ENCODE data around the gene ATP5PB. TPM values are rescaled to one million over a fixed set of nuclear protein-coding genes. Genes with fewer than 3 reads are reported as not detected.

The ATP5PB gene
- polyA plus RNA-seq, 3 donors from 2014 or later = 495 to 624 (median 521) TPM

DNA sequence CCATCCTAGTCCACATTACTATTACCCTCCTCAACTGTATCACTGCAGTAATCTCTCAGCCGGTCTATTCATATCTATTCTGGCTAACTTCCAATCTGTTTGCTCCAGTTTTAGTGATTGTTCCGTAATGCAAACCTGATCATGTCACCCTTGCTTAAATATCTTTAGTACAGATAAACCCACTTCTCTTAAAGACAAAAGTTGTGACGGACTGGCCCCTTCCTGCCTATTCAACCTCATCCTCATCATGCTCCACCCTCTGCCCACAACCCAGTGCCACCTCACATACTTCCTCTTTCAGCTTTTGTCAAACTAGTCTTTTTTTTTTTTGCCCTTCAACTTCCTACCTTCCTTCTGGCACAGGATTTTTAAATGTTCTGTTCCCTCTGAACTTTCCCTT lies 21.7 kb downstream of the ATP5PB start:
- H3K4me3 Mint-ChIP-seq = no peak overlapping the region
- peaks cover 2% of the 10 kb centered on the region in 3 donors for H3K27me3 Mint-ChIP-seq (ENCODE audit: low read depth in 3 of 3)
- peak; percentile 79 to 82 (median 80) for DNase-seq
- H3K27ac Mint-ChIP-seq = no peak overlapping the region
- H3K36me3 Mint-ChIP-seq = peaks cover 0 to 7% (median 4%) of the 10 kb centered on the region in 3 donors
- H3K4me1 Mint-ChIP-seq = peaks cover 0 to 21% of the 10 kb centered on the region in 2 donors
- H3K9me3 Mint-ChIP-seq = no peaks in the 10 kb centered on the region

DNA sequence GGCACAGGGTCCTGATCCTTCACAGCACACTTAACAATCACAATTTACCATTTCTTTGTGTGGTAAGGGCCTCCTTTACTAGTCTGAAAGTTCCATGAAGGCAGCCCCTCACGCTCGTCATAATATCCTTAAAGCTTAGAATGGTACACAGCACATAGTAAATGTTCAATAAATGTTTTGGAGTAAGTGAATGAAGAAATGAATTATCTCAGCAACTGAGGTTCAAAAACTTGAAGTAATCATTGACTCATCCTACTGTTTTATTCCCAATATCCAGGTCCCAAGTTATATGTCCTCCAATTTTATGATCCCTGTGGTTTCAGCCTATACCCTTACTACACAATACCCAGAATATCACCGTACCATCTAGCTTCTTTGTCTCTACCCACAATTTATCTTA lies 22.3 kb downstream of the ATP5PB start:
- no peak for DNase-seq
- no peaks in the 10 kb centered on the region for H3K9me3 Mint-ChIP-seq

GRCh38 chr1:111474106-111474505 lies 24.8 kb downstream of the ATP5PB start:
- no peaks in the 10 kb centered on the region for H3K9me3 Mint-ChIP-seq
- H3K27me3 Mint-ChIP-seq (ENCODE audit: low read depth in 3 of 3) = peaks cover 2 to 5% (median 2%) of the 10 kb centered on the region in 3 donors
- H3K4me3 Mint-ChIP-seq = peak overlapping the region; percentile 93 to 97 (median 96)
- peak overlapping the region in 5 of 6 donors; percentile 94 to 97 (median 96) for H3K27ac Mint-ChIP-seq
- DNase-seq = no peak
- H3K36me3 Mint-ChIP-seq = peaks cover 10 to 22% (median 10%) of the 10 kb centered on the region in 3 donors
- peaks cover 0 to 47% of the 10 kb centered on the region in 2 donors for H3K4me1 Mint-ChIP-seq

More for the DNA sequence above, 22.3 kb downstream of the ATP5PB start:
- H3K36me3 Mint-ChIP-seq = peaks cover 0 to 7% (median 4%) of the 10 kb centered on the region in 3 donors
- no peak overlapping the region for H3K4me3 Mint-ChIP-seq
- H3K4me1 Mint-ChIP-seq = peaks cover 0 to 26% of the 10 kb centered on the region in 2 donors
- peaks cover 2% of the 10 kb centered on the region in 3 donors for H3K27me3 Mint-ChIP-seq (ENCODE audit: low read depth in 3 of 3)
- no peak overlapping the region for H3K27ac Mint-ChIP-seq

- no peak for DNase-seq
- H3K9me3 Mint-ChIP-seq = no peaks in the 10 kb centered on the region
- H3K27me3 Mint-ChIP-seq (ENCODE audit: low read depth in 3 of 3) = peaks cover 2 to 5% (median 2%) of the 10 kb centered on the region in 3 donors
- peak overlapping the region; percentile 93 to 97 (median 96) for H3K4me3 Mint-ChIP-seq
- H3K4me1 Mint-ChIP-seq = peaks cover 0 to 47% of the 10 kb centered on the region in 2 donors
- peaks cover 10 to 22% (median 10%) of the 10 kb centered on the region in 3 donors for H3K36me3 Mint-ChIP-seq
- peak overlapping the region in 5 of 6 donors; percentile 94 to 97 (median 96) for H3K27ac Mint-ChIP-seq
Observed at GRCh38 chr1:111474521-111474920, 25.3 kb downstream of the ATP5PB start.

- Mint-ChIP-seq H3K9me3 (no peaks in the 10 kb centered on the region), H3K27me3 (ENCODE audit: low read depth in 3 of 3) (peaks cover 2 to 5% (median 2%) of the 10 kb centered on the region in 3 donors), H3K4me1 (peaks cover 0 to 47% of the 10 kb centered on the region in 2 donors), H3K4me3 (peak overlapping the region; percentile 93 to 97 (median 96)), H3K27ac (peak overlapping the region in 5 of 6 donors; percentile 94 to 97 (median 96)), H3K36me3 (peaks cover 10 to 22% (median 10%) of the 10 kb centered on the region in 3 donors)
- peak; percentile 69 to 74 (median 73) for DNase-seq
Observed at GRCh38 chr1:111475701-111476100, 26.4 kb downstream of the ATP5PB start.

DNA sequence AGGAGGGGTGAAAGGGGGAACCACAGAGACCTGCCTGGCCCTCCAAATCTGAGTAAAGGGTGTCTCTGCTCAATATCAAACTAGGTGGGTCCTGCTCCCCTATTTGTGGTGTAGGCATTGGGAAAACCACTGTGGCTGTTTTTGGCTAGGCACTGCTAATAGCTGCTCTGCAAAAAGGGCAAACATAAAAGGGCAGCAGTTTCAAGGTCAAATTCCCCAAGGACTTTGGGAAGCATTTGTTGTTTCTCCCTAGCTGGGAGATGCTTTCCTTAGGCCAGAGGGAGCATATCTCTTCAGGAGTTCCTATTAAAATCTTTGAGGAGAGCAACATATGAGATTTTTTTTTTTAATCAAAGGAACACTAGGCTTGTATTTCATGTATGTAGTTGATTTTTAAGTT lies 26.9 kb downstream of the ATP5PB start:
- Mint-ChIP-seq H3K4me3 (peak overlapping the region; percentile 93 to 97 (median 96)), H3K4me1 (peaks cover under 1 to 47% of the 10 kb centered on the region in 2 donors), H3K27me3 (ENCODE audit: low read depth in 3 of 3) (peaks cover 2 to 5% (median 2%) of the 10 kb centered on the region in 3 donors), H3K27ac (peak overlapping the region in 5 of 6 donors; percentile 94 to 97 (median 96)), H3K9me3 (no peaks in the 10 kb centered on the region), H3K36me3 (peaks cover 10 to 22% (median 10%) of the 10 kb centered on the region in 3 donors)
- no peak for DNase-seq

- Mint-ChIP-seq H3K36me3 (peaks cover 10 to 22% (median 10%) of the 10 kb centered on the region in 3 donors), H3K4me1 (peaks cover 6 to 50% of the 10 kb centered on the region in 2 donors), H3K4me3 (peak overlapping the region; percentile 93 to 97 (median 96)), H3K9me3 (no peaks in the 10 kb centered on the region), H3K27ac (peak overlapping the region in 5 of 6 donors; percentile 94 to 97 (median 96)), H3K27me3 (ENCODE audit: low read depth in 3 of 3) (peaks cover 2 to 5% (median 2%) of the 10 kb centered on the region in 3 donors)
- peak; percentile 63 to 70 (median 63) for DNase-seq
Observed at GRCh38 chr1:111476761-111477309, 27.6 kb downstream of the ATP5PB start.

GRCh38 chr1:111480674-111481073 lies 31.4 kb downstream of the ATP5PB start:
- peaks cover 1 to 4% (median 2%) of the 10 kb centered on the region in 3 donors for H3K27me3 Mint-ChIP-seq (ENCODE audit: low read depth in 3 of 3)
- H3K4me1 Mint-ChIP-seq = peaks cover 31 to 41% of the 10 kb centered on the region in 2 donors
- DNase-seq = no peak
- H3K9me3 Mint-ChIP-seq = no peaks in the 10 kb centered on the region
- peaks cover 10 to 22% (median 10%) of the 10 kb centered on the region in 3 donors for H3K36me3 Mint-ChIP-seq
- H3K4me3 Mint-ChIP-seq = no peak overlapping the region
- H3K27ac Mint-ChIP-seq = no peak overlapping the region

DNA sequence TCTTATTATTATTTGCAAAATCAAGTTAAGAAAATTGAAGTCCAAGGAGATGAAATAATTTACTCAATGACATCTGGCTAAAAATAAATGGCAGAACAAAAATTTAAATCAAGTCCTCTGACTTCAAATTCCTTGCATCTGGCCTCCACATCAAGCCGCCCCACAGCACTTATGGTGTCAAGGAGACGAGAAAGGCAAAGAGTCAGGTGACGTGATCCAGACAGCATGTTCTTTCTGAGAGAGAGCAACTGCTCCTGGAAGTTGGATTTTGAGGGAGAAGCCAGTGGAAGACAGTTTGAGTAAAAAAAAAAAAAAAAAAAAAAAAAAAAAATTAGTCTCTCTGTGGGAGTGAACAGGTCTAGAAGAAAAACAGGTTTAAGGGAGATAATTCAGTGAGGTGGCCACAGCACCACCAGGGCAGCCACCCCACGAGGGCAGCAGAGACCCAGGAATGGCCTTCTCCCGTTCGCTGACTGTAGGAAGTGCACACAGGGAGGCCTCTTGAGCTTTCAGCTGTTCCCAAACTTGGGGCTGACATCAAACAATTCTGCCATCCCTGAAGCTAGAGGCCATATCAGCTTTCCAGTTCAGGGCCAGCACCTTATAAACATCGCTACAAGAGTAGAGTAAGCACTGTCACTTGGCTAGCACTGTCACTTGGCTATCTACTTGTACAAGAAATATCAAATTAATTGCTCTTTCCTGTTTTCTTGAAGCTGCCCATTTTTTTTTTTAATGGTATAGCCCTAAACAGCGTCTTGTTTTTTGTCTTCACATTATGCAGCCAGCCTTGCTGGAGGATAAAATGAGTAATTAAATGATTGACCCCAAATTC lies 32.3 kb downstream of the ATP5PB start:
- peaks cover 10 to 21% (median 10%) of the 10 kb centered on the region in 3 donors for H3K36me3 Mint-ChIP-seq
- DNase-seq = peak; percentile 45 to 51 (median 50)
- peaks cover 0 to 2% (median 1%) of the 10 kb centered on the region in 3 donors for H3K27me3 Mint-ChIP-seq (ENCODE audit: low read depth in 3 of 3)
- no peaks in the 10 kb centered on the region for H3K9me3 Mint-ChIP-seq
- H3K27ac Mint-ChIP-seq = no peak overlapping the region
- no peak overlapping the region for H3K4me3 Mint-ChIP-seq
- H3K4me1 Mint-ChIP-seq = peaks cover 31 to 32% of the 10 kb centered on the region in 2 donors

GRCh38 chr1:111483166-111483565 lies 33.9 kb downstream of the ATP5PB start:
- DNase-seq = no peak
- Mint-ChIP-seq H3K4me3 (no peak overlapping the region), H3K9me3 (no peaks in the 10 kb centered on the region), H3K27ac (no peak overlapping the region), H3K36me3 (peaks cover 4 to 7% (median 4%) of the 10 kb centered on the region in 3 donors), H3K27me3 (ENCODE audit: low read depth in 3 of 3) (peaks cover 0 to 1% (median 0%) of the 10 kb centered on the region in 3 donors), H3K4me1 (peaks cover 17 to 31% of the 10 kb centered on the region in 2 donors)

GRCh38 chr1:111483876-111484275 lies 34.6 kb downstream of the ATP5PB start:
- peaks cover 10 to 31% of the 10 kb centered on the region in 2 donors for H3K4me1 Mint-ChIP-seq
- no peak overlapping the region for H3K4me3 Mint-ChIP-seq
- peaks cover 0 to 1% (median 0%) of the 10 kb centered on the region in 3 donors for H3K27me3 Mint-ChIP-seq (ENCODE audit: low read depth in 3 of 3)
- H3K36me3 Mint-ChIP-seq = no peaks in the 10 kb centered on the region
- no peak for DNase-seq
- H3K9me3 Mint-ChIP-seq = no peaks in the 10 kb centered on the region
- H3K27ac Mint-ChIP-seq = peak overlapping the region in 2 of 6 donors; percentile 27 to 55

DNA sequence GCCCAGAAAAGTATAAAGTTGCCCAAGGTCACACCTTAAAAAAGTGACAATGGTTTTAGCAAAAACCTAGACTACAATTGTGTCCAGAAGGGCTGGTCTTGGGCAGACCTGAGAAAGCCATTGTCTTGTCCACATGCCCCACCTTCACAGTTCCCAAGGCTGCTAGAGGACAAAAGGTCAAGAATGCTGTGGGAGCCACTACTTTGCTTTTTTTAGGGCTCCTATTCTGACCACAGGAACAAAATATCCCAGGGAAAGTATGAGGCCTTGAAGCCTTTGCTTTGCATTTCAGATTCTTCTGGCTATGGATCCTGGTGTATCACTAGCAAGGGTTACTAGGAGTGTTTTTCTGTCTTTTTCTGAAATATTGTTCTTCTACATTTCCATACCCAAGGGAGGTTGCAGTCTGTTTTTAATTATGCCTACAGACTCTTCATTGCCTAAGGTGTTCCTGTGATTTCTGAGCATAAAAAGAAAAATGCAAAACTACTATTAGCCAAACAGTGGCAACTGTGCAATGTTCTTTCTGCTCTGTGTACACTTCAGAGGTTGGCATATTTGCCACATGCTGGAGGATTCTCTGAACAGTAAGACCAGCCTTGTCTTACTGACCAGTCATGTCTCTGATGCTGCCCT lies 35.2 kb downstream of the ATP5PB start:
- H3K4me1 Mint-ChIP-seq = peaks cover 10 to 31% of the 10 kb centered on the region in 2 donors
- H3K27ac Mint-ChIP-seq = peak overlapping the region in 3 of 6 donors; percentile 27 to 55 (median 45)
- peaks cover 0 to 1% (median 0%) of the 10 kb centered on the region in 3 donors for H3K27me3 Mint-ChIP-seq (ENCODE audit: low read depth in 3 of 3)

DNA sequence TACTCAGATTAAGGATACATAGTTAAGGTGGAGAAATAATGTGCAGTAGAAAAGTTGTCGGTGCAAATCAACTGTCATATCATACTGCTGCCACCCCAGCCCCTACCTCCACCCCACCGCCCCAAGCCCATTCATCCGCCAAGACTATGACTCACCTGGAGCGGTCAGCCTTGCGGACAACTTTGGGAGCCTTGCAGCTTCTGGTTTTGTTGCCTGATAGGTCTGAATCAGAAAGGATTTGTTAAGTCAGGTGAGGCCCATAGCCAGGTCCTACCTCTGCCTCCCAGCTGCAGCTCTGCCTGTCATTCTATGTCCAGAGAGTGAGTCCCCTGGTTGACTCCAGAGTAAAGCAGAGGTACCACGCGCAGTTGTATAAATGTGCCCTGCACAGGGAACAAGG lies 37.2 kb downstream of the ATP5PB start:
- no peak overlapping the region for H3K27ac Mint-ChIP-seq
- no peaks in the 10 kb centered on the region for H3K9me3 Mint-ChIP-seq
- peaks cover 10 to 28% of the 10 kb centered on the region in 2 donors for H3K4me1 Mint-ChIP-seq
- peaks cover 0 to 1% (median 0%) of the 10 kb centered on the region in 3 donors for H3K27me3 Mint-ChIP-seq (ENCODE audit: low read depth in 3 of 3)
- H3K36me3 Mint-ChIP-seq = no peaks in the 10 kb centered on the region
- DNase-seq = no peak
- no peak overlapping the region for H3K4me3 Mint-ChIP-seq

More for the DNA sequence above, 35.2 kb downstream of the ATP5PB start:
- no peak overlapping the region for H3K4me3 Mint-ChIP-seq
- no peaks in the 10 kb centered on the region for H3K36me3 Mint-ChIP-seq
- no peaks in the 10 kb centered on the region for H3K9me3 Mint-ChIP-seq
- no peak for DNase-seq

All from immature natural killer cell (primary cell).